PFSK-1 (cell line): ENCODE results near the gene ATP8B4.

ENCODE experiments used
- POLR2AphosphoS5 ChIP-seq: IDR thresholded peaks from 2 replicates; pipeline ENCODE4 v1.6.1; 2012; ENCODE audit warnings: low read depth, mild to moderate bottlenecking, control low read depth, low read length, moderate library complexity
- SIN3A ChIP-seq: IDR thresholded peaks from 2 replicates; pipeline ENCODE4 v1.6.1; 2012; ENCODE audit warnings: mild to moderate bottlenecking, low read length, moderate library complexity, borderline replicate concordance; ENCODE audit not compliant: insufficient read depth
- TAF1 ChIP-seq: IDR thresholded peaks from 2 replicates; pipeline ENCODE4 v1.6.1; 2012; ENCODE audit warnings: low read length, control low read depth, borderline replicate concordance; ENCODE audit not compliant: insufficient read depth

DNA sequence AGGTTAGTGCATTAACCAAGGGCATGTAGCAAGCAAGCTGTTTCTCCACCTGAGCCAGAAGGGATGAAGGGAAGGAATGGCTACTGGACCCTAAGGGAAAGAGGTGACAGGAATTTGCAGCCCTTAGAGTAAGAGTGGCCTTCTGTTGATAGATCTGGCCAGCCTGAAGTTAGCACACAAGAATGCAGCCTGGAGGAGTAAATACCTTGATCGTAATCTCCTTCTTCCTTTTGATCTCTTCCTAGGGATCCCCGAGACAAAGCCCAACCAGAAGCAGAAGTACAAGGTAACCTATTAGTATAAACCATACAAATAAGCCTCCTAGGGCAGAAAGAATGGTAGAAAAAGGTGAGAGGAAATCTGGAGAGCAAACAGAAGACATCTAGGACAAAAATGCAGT, 134.6 kb downstream of the ATP8B4 start:
- TF ChIP-seq POLR2AphosphoS5 = no peak
- no peak for TF ChIP-seq SIN3A
- TF ChIP-seq TAF1 = no peak
